Measurements from ENCODE around the gene GALNTL6.
"Not testable (repeated sequence)": the region's sequence is repeated elsewhere in the genome, so short reads cannot be mapped to it uniquely, and the experiment has no call there.

Gene GALNTL6

DNA sequence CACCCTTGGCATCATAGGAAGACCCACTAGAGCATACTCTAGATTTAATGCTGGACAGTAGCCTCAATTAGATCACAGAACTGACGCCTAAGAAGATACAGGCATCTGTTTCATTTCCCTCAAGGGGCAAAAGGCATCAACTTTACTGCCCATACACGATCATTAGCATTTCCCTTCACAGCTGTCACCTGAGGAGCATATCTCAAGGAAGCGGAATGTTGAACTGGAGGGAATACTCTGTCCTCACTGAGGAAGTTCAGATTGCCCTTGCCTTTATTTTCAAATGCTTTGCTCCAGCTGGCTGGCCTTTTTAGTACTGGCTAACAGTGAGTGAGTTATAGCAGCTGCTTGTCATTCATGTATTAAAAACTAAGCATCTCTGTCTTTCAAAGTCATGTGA, 847.0 kb downstream of the GALNTL6 start:
- no peak for DNase-seq (ENCODE audit: low read depth)

DNA sequence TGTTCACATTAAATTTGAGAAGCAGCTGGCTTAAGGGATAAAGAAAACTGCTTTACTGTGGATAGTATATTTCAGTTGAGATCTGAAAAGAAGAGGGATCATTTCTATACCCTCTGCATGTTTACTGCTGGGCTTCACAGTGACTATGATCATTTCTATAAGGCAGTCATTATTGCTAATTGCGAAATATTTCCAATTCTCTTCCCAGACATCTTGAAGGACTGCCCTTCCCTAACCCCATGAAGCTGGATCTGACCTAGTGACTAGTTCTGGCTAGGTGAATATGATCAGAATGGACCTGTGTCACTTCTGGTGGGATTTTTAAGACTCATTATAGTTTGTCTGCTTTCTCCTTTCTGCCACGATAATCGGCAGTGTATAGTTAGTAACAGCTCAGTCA, 848.9 kb downstream of the GALNTL6 start:
- no peak for DNase-seq (ENCODE audit: low read depth)

GRCh38 chr4:172666711-172667368, 853.6 kb downstream of the GALNTL6 start:
- no peak for DNase-seq (ENCODE audit: low read depth)

DNA sequence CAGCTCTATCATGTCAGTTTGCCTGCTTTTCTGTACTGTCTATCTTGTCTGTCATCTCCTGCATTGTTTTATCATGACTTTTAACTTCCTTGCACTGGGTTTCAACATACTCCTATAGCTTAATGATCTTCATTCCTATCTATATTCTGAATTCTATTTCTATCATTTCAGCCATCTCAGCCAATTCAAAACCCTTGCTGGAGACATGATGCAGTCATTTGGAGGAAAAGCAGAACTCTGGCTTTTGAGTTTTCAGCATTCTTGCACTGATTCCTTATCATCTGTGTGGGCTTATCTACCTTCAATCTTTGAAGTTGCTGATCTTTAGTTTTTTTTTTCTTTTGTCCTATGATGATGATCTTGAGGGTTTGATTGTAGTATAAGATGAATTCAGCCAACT, 861.6 kb downstream of the GALNTL6 start:
- no peak for DNase-seq (ENCODE audit: low read depth)

DNA sequence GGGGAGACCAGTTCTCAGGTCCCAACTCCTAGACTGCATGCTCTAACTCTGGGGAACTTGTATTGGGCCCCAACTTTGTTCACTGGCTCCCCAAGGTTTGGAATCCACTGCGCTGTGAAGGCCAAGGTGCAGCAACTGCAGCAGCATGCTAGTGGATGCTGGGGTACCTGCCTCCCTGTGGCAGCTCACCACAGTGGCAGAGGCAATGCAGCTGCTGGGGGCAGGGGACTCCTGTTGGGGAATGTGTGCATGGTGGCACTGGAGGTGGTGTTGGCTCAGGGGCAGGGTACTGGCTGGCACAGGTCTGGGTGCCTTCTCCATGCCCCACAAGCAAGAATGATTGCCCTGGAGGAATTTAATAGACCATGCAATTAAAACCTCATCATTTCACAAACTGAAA, 862.0 kb downstream of the GALNTL6 start:
- no peak for DNase-seq (ENCODE audit: low read depth)

DNA sequence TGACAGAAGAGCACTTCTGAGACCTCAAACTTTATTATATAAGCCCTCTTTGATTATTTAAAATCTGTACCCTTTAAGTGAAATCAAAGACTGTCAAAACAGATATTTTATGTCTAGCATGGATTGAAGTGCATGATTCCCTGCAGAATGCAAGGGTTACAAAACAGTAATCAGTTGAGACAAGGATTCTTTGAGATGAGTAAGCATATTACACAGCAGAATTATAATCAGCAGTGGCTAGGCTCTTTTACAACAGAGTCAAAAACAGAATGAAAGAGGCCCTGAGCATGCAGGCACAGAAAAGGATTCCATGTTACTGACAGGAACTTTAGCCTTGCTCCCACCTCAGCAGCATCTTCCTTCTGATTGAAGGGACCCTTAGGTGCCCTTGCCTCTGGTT, 867.5 kb downstream of the GALNTL6 start:
- DNase-seq (ENCODE audit: low read depth), result no peak

GRCh38 chr4:172683021-172683420, 869.8 kb downstream of the GALNTL6 start:
- no peak for DNase-seq (ENCODE audit: low read depth)

GRCh38 chr4:172686021-172686420, 872.8 kb downstream of the GALNTL6 start:
- DNase-seq (ENCODE audit: low read depth), result no peak

GRCh38 chr4:172688534-172688933, 875.3 kb downstream of the GALNTL6 start:
- no peak for DNase-seq (ENCODE audit: low read depth)

DNA sequence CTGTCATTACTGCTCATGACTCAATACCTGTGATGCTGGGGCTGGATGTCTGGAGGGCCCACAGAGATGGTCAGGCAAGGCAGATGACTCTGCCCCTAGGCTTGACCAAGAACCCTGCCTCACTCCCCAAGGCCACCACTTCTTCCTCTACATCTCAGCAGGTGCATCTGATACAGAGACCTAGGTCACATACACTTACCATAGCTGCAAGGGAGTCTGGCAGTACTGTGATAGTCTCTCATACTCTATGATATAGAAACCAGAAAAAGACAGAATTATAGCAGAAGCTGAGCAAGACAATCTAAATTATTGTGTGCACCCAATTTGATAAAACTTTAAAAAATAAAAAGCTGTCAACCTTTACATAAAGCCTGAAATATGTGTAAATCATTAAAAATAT, 878.3 kb downstream of the GALNTL6 start:
- DNase-seq (ENCODE audit: low read depth), result no peak

GRCh38 chr4:172692701-172693100, 879.5 kb downstream of the GALNTL6 start:
- DNase-seq (ENCODE audit: low read depth), result no peak

GRCh38 chr4:172698256-172698655, 885.1 kb downstream of the GALNTL6 start:
- no peak for DNase-seq (ENCODE audit: low read depth)

- DNase-seq (ENCODE audit: low read depth), result no peak
Measured at GRCh38 chr4:172705565-172705964, 892.4 kb downstream of the GALNTL6 start.

DNA sequence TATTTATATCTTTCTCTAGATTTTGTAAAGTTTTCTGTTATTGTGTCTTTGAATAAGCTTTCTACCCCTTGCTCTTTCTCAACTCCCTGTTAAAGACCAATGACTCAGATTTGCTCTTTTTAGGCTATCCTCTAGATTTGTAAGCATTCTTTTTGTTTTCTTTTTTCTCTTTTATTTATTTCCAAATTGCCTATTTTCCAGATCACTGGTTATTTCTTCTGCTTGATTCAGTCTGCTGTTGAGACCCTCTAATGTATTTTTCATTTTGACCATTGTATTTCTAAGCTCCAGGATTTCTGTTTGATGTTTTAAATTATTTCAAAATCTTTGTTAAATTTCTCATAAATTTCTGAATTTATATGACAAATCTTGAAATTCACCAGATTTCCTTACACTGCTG, 892.8 kb downstream of the GALNTL6 start:
- no peak for DNase-seq (ENCODE audit: low read depth)

- DNase-seq (ENCODE audit: low read depth), result no peak
Measured at GRCh38 chr4:172707622-172708021, 894.4 kb downstream of the GALNTL6 start.

DNA sequence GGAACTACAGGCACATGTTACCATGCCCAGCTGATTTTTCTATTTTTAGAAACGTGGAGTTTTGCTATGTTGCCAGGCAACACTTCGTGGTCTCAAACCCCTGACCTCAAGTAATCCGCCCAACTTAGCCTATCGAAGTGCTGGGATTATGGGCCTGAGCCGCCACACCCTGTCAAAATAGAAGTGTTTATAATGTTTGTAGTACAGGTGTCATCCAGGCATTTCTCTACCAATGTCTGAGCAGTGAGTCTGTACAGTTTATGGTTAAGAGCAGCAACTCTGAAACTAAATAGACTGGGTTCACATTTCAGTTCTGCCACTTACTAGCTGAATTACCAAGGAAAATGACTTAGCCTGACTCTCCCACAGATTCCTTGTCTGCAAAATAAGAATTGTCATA, 895.0 kb downstream of the GALNTL6 start:
- no peak for DNase-seq (ENCODE audit: low read depth)

- DNase-seq (ENCODE audit: low read depth), result no peak
Measured at GRCh38 chr4:172709376-172709775, 896.2 kb downstream of the GALNTL6 start.

- no peak for DNase-seq (ENCODE audit: low read depth)
Measured at GRCh38 chr4:172716291-172716690, 903.1 kb downstream of the GALNTL6 start.

GRCh38 chr4:172721659-172722058, 908.5 kb downstream of the GALNTL6 start:
- no peak for DNase-seq (ENCODE audit: low read depth)

- no peak for DNase-seq (ENCODE audit: low read depth)
Measured at GRCh38 chr4:172725581-172725980, 912.4 kb downstream of the GALNTL6 start.

DNA sequence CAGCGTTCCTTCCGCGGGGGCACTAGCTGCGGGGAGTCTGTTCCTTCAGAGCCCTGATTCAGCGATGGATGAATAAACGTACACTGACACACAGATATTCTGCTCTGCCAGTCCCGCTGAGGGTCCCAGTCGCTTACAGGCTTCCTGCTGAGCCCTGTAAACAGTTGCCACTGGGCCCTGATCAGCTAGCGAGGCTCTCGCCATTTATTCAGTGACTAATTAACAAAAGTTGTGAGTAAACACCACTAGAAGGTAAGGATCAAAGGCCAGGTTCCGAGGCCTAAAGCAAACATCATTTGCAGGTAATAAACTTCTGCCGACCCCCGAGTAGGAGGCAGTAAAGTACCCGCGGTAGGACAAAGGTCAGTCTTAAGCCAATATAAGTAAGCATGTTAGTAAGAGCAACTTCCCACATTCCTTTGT, 912.8 kb downstream of the GALNTL6 start:
- no peak for DNase-seq (ENCODE audit: low read depth)

DNA sequence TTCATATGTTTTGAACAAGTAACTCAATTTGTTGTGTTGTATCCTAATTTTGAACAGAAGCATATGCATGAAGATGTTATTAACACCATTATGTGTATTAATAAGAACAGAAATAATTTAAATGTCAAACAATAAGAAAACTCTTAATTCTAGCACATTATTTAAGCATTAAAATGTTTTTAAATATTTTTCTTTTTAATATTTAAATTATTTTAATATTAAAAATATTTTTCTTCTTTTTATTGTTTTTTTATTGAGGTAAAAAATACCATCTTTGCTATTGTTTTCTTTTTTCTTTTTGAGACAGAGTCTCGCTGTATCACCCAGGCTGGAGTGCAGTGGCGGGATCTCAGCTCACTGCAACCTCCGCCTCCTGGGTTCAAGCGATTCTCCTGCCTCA, 914.4 kb downstream of the GALNTL6 start:
- no peak for DNase-seq (ENCODE audit: low read depth)

DNA sequence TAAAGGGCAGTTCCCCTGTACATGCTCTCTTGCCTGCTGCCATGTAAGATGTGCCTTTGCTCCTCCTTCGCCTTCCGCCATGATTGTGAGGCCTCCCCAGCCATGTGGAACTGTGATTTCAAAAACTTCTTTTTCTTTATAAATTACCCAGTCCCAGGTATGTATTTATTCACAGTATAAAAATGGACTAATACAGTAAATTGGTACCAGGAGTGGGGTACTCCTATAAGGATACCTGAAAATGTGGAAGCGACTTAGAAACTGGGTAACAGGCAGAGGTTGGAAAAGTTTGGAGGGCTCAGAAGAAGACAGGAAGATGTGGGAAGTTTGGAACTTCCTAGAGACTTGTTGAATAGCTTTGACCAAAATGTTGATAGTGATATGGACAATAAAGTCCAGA, 920.4 kb downstream of the GALNTL6 start:
- DNase-seq (ENCODE audit: low read depth), result not testable (repeated sequence)

GRCh38 chr4:172734555-172734954, 921.4 kb downstream of the GALNTL6 start:
- no peak for DNase-seq (ENCODE audit: low read depth)

- DNase-seq (ENCODE audit: low read depth), result no peak
Measured at GRCh38 chr4:172736046-172736445, 922.8 kb downstream of the GALNTL6 start.
